Natural killer cell (primary cell): Measurements from ENCODE around the gene ETV3. TPM values are rescaled to one million over a fixed set of nuclear protein-coding genes. Genes with fewer than 3 reads are reported as not detected.

Experiments
- ATAC-seq, 3 donors: fragments of 150-1000 bp in 2 of 3; fragments of 200-7000 bp in 1 of 3; cut with Tn5 transposase; 1 replicate in 1 of 3; 2 replicates in 2 of 3; pipeline ENCODE4 v1.10.0; 2021; ENCODE audit warnings: mild to moderate bottlenecking in 2 of 3, moderate library complexity in 2 of 3
- DNase-seq, 2 donors: peaks; one replicate each; pipeline versions ENCODE4 v3.0.0 to v3.0.0-alpha.2; 2013 to 2021; ENCODE audit warnings: mixed read lengths in 1 of 2
- H3K27ac ChIP-seq: one replicate; pipeline ENCODE4 v1.5.1; 2013; ENCODE audit warnings: mild to moderate bottlenecking, low read length
- H3K27me3 ChIP-seq: one replicate; pipeline ENCODE4 v1.6.1; 2013; ENCODE audit warnings: low read length; ENCODE audit not compliant: control insufficient read depth, insufficient read depth
- H3K36me3 ChIP-seq: one replicate; pipeline ENCODE4 v1.6.1; 2013; ENCODE audit warnings: low read length; ENCODE audit not compliant: control insufficient read depth, insufficient read depth
- H3K4me1 ChIP-seq: one replicate; pipeline ENCODE4 v1.6.1; 2013; ENCODE audit warnings: low read length; ENCODE audit not compliant: control insufficient read depth, insufficient read depth
- H3K4me3 ChIP-seq: one replicate; pipeline ENCODE4 v1.5.1; 2013; ENCODE audit warnings: low read length
- H3K9me3 ChIP-seq: one replicate; pipeline ENCODE4 v1.6.1; 2013; ENCODE audit warnings: low read length; ENCODE audit not compliant: control insufficient read depth, insufficient read depth
- H3K27ac Mint-ChIP-seq, 2 donors: one replicate each; pipeline ENCODE4 v1.8.0; 2022; ENCODE audit warnings: mild to moderate bottlenecking in 2 of 2, mixed read lengths in 2 of 2, moderate library complexity in 1 of 2
- H3K27me3 Mint-ChIP-seq, 2 donors: one replicate each; pipeline ENCODE4 v1.8.0; 2022; ENCODE audit warnings: low read depth in 2 of 2, mixed read lengths in 2 of 2
- H3K36me3 Mint-ChIP-seq: one replicate; pipeline ENCODE4 v1.8.0; 2022; ENCODE audit warnings: mixed read lengths
- H3K4me1 Mint-ChIP-seq, 2 donors: one replicate each; pipeline ENCODE4 v1.8.0; 2022; ENCODE audit warnings: mixed read lengths in 2 of 2
- H3K4me3 Mint-ChIP-seq: one replicate; pipeline ENCODE4 v1.8.0; 2022; ENCODE audit warnings: mild to moderate bottlenecking, moderate library complexity, mixed read lengths
- H3K9me3 Mint-ChIP-seq, 2 donors: one replicate each; pipeline ENCODE4 v1.8.0; 2022; ENCODE audit warnings: mixed read lengths in 2 of 2
- WGBS: methylation state at CpG from one replicate; pipeline ENCODE4 v1.1.7; 2013; ENCODE audit warnings: missing lambda C conversion rate; ENCODE audit not compliant: insufficient coverage; 5-methylcytosine and 5-hydroxymethylcytosine counted together
- intact Hi-C: fragments of 100-400 bp; cut with micrococcal nuclease; formaldehyde crosslinking; loops from one replicate; pipeline ENCODE4 v1.14.2; 2022
- total RNA-seq, 4 donors: library from RNA; stranded (reverse); fragments of 120-200 nt in 1 of 4; gene quantifications; one replicate each; pipeline versions ENCODE4 v1.2.3 to v1.2.4, GENCODE V29; 2013 to 2022
- TF ChIP-seq, protein P1 (sequence below): fragments of 200-600 bp; IDR thresholded peaks from one replicate; pipeline ENCODE4 v1.8.0; 2022; ENCODE audit warnings: antibody characterized with exemption

The ETV3 gene
- total RNA-seq, 3 donors from 2014 or later (not counting 1 experiment from before 2014, with no cell fraction given): 58.3 to 101 (median 76.6) TPM

DNA sequence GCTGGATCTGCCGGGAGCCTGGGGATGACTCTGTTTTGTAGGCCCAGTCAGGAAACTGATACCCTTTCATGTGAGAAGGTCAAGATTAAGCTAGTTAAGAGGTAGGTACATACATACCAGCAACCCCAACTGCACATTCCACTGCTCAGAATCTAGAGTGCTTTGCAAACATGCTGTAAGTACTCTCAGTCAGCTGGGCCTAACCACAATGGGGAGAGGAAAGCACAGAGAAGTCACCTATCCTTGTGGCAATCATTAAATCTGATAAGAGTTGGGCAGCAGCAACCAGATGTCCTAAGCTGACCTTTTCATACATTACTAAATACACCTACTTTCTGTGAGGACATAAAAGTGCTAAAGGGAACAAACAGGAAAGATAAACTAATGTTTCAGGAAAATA is 2.5 kb downstream of the ETV3 start:
- no peaks in the 10 kb centered on the region for H3K9me3 Mint-ChIP-seq
- intact Hi-C loops: no loop called here

DNA sequence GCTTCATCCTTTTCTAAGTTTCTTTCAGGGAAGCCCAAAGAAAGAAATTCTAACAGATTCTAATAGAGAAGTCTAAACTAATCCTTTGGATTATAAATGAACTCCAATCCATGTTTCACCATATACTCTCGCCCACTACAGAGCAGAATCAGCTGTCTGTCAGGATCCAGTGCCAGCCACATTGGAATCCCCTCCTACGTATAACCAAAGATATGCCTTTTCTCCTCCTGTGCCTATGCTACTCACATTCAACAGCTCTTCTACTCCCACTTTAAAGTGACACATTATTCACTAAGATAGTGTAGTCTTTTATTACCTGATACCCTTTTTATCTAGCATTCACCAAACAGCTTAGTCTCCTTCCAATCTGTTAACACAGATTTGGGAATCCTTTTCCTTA is 3.1 kb downstream of the ETV3 start:
- Mint-ChIP-seq H3K4me3 (peak overlapping the region; percentile 4), H3K27me3 (no peaks in the 10 kb centered on the region), H3K36me3 (peaks cover 6% of the 10 kb centered on the region), H3K9me3 (no peaks in the 10 kb centered on the region), H3K27ac (peak overlapping the region; percentile 12 to 96), H3K4me1 (peaks cover 79 to 84% of the 10 kb centered on the region in 2 donors)
- no peaks in the 10 kb centered on the region for H3K9me3 ChIP-seq
- peaks cover 45% of the 10 kb centered on the region for H3K36me3 ChIP-seq
- DNase-seq: no peak
- peaks cover 46% of the 10 kb centered on the region for H3K4me1 ChIP-seq
- intact Hi-C loops: no loop called here
- no peak for ATAC-seq
- no peak overlapping the region for H3K4me3 ChIP-seq
- TF ChIP-seq, protein P1, sequence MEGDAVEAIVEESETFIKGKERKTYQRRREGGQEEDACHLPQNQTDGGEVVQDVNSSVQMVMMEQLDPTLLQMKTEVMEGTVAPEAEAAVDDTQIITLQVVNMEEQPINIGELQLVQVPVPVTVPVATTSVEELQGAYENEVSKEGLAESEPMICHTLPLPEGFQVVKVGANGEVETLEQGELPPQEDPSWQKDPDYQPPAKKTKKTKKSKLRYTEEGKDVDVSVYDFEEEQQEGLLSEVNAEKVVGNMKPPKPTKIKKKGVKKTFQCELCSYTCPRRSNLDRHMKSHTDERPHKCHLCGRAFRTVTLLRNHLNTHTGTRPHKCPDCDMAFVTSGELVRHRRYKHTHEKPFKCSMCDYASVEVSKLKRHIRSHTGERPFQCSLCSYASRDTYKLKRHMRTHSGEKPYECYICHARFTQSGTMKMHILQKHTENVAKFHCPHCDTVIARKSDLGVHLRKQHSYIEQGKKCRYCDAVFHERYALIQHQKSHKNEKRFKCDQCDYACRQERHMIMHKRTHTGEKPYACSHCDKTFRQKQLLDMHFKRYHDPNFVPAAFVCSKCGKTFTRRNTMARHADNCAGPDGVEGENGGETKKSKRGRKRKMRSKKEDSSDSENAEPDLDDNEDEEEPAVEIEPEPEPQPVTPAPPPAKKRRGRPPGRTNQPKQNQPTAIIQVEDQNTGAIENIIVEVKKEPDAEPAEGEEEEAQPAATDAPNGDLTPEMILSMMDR: no peak
- H3K27ac ChIP-seq: no peak overlapping the region
- H3K27me3 ChIP-seq: no peaks in the 10 kb centered on the region
- 97% methylated on average over 2 of the region's 2 CpGs for WGBS

More for the DNA sequence above, 2.5 kb downstream of the ETV3 start:
- H3K36me3 ChIP-seq: peaks cover 40% of the 10 kb centered on the region
- peaks cover 46% of the 10 kb centered on the region for H3K4me1 ChIP-seq
- Mint-ChIP-seq H3K4me3 (peak overlapping the region; percentile 96), H3K36me3 (peaks cover 6% of the 10 kb centered on the region), H3K27me3 (no peaks in the 10 kb centered on the region), H3K27ac (peak overlapping the region; percentile 96 to 98), H3K4me1 (peaks cover 79 to 84% of the 10 kb centered on the region in 2 donors)
- DNase-seq (no peak), ATAC-seq (no peak)
- TF ChIP-seq, protein P1: no peak
- no peaks in the 10 kb centered on the region for H3K27me3 ChIP-seq
- H3K27ac ChIP-seq: no peak overlapping the region
- H3K9me3 ChIP-seq: no peaks in the 10 kb centered on the region
- WGBS: 88% methylated on average over 1 of the region's 1 CpG
- H3K4me3 ChIP-seq: no peak overlapping the region

DNA sequence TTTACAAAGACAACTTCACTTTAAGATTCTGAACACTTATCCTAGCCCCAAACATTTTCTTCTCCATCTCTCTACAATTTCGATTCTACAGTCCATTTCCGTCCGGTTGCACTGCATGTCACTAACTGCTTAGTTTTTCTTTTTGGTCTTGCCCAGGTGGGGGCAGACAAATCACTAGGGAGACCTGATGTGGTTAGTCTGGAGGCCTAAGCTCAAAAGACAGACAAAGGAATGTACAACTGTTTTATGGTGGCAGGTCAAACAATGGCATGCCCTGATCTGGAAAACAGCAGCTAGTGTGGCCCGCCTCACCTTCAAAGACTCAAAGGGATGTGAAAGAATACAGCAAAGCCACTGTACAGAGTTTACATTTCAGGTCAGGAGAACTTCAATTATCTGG is 3.8 kb downstream of the ETV3 start:
- H3K9me3 ChIP-seq: no peaks in the 10 kb centered on the region
- ATAC-seq (no peak), DNase-seq (no peak)
- TF ChIP-seq, protein P1: no peak
- Mint-ChIP-seq H3K36me3 (peaks cover 6% of the 10 kb centered on the region), H3K27me3 (no peaks in the 10 kb centered on the region), H3K4me3 (peak overlapping the region; percentile 56), H3K9me3 (no peaks in the 10 kb centered on the region), H3K27ac (peak overlapping the region; percentile 84 to 96), H3K4me1 (peaks cover 74 to 80% of the 10 kb centered on the region in 2 donors)
- no peak overlapping the region for H3K4me3 ChIP-seq
- H3K27me3 ChIP-seq: no peaks in the 10 kb centered on the region
- WGBS: 94% methylated on average over 4 of the region's 4 CpGs
- peaks cover 49% of the 10 kb centered on the region for H3K36me3 ChIP-seq
- intact Hi-C loops: no loop called here
- H3K27ac ChIP-seq: no peak overlapping the region
- peaks cover 46% of the 10 kb centered on the region for H3K4me1 ChIP-seq

DNA sequence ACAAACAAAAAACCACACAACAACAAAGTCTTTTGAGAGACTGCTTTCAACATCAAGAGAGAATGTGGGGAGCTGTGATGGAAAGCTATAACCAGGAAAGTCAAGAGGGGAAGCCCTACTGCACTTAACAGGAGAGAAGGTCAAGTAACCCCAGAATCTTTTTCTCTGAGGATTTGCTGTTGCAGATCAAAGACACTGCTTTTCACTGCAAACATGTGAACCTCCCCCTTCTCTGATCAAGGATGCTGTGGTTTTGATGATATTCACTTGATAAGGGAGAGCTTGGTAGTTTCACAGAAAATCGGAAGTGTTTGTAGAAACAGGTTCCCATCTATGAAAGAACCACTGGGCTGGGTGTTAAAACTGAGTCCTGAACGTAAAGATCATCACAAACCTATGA is 4.8 kb downstream of the ETV3 start:
- Mint-ChIP-seq H3K27ac (peak overlapping the region; percentile 84 to 96), H3K4me1 (peaks cover 66 to 71% of the 10 kb centered on the region in 2 donors), H3K27me3 (no peaks in the 10 kb centered on the region), H3K4me3 (peak overlapping the region; percentile 56), H3K36me3 (peaks cover 8% of the 10 kb centered on the region), H3K9me3 (no peaks in the 10 kb centered on the region)
- WGBS: 0% methylated on average over 1 of the region's 2 CpGs
- Histone ChIP-seq H3K9me3 (no peaks in the 10 kb centered on the region), H3K4me1 (peaks cover 39% of the 10 kb centered on the region), H3K27ac (no peak overlapping the region), H3K27me3 (no peaks in the 10 kb centered on the region), H3K4me3 (no peak overlapping the region), H3K36me3 (peaks cover 55% of the 10 kb centered on the region)
- ATAC-seq: no peak
- intact Hi-C loops: no loop called here
- TF ChIP-seq, protein P1: no peak
- peak in 1 of 2 donors; percentile 76 for DNase-seq
